Calu3 (cell line): ENCODE data around the gene RAF1. TPM values are rescaled to one million over a fixed set of nuclear protein-coding genes. Genes with fewer than 3 reads are reported as not detected.
"Not testable (repeated sequence)": the region's sequence is repeated elsewhere in the genome, so short reads cannot be mapped to it uniquely, and the experiment has no call there.

Source experiments
- BruUV-seq: library from RNA; stranded (reverse); fragments of 400-500 nt; replicated peaks from 2 replicates; lab custom pipeline; 2021; lab: Mats Ljungman, UMichigan
- CTCF ChIA-PET: fragments of 300-600 bp; sonication (Branson Sonifier 250); formaldehyde crosslinking; loops from one replicate; lab custom pipeline; 2022; ENCODE audit warnings: antibody characterized with exemption; lab: Charles Lee
- DNase-seq: peaks from one replicate; pipeline ENCODE4 v3.0.0; 2022
- H3K27ac Mint-ChIP-seq: one replicate; pipeline ENCODE4 v1.8.0; 2022; ENCODE audit warnings: mixed read lengths; ENCODE audit not compliant: unreplicated experiment
- H3K27me3 Mint-ChIP-seq: one replicate; pipeline ENCODE4 v1.8.0; 2022; ENCODE audit warnings: mixed read lengths; ENCODE audit not compliant: unreplicated experiment
- H3K36me3 Mint-ChIP-seq: one replicate; pipeline ENCODE4 v1.8.0; 2022; ENCODE audit warnings: mild to moderate bottlenecking, moderate library complexity, mixed read lengths; ENCODE audit not compliant: insufficient read depth, unreplicated experiment
- H3K4me1 Mint-ChIP-seq: one replicate; pipeline ENCODE4 v1.8.0; 2022; ENCODE audit warnings: mild to moderate bottlenecking, low read depth, mixed read lengths; ENCODE audit not compliant: unreplicated experiment
- H3K4me3 Mint-ChIP-seq: one replicate; pipeline ENCODE4 v1.8.0; 2022; ENCODE audit warnings: mild to moderate bottlenecking, low read depth, moderate library complexity, mixed read lengths; ENCODE audit not compliant: unreplicated experiment
- H3K9me3 Mint-ChIP-seq: one replicate; pipeline ENCODE4 v1.8.0; 2022; ENCODE audit warnings: low read depth, mixed read lengths; ENCODE audit not compliant: unreplicated experiment
- intact Hi-C: fragments of 100-400 bp; cut with micrococcal nuclease; formaldehyde crosslinking; loops from one replicate; pipeline ENCODE4 v1.10.0; 2022; ENCODE audit not compliant: unreplicated experiment
- total RNA-seq: library from RNA; stranded (reverse); gene quantifications from 2 replicates; pipeline ENCODE4 v1.2.3, GENCODE V29; 2022
- TF ChIP-seq, protein P1 (sequence below): fragments of 200-600 bp; IDR thresholded peaks from one replicate; pipeline ENCODE4 v1.8.0; 2022; ENCODE audit warnings: antibody characterized with exemption; ENCODE audit not compliant: unreplicated experiment

The RAF1 gene
- total RNA-seq, 1 experiment from 2014 or later: 69.3 TPM

DNA sequence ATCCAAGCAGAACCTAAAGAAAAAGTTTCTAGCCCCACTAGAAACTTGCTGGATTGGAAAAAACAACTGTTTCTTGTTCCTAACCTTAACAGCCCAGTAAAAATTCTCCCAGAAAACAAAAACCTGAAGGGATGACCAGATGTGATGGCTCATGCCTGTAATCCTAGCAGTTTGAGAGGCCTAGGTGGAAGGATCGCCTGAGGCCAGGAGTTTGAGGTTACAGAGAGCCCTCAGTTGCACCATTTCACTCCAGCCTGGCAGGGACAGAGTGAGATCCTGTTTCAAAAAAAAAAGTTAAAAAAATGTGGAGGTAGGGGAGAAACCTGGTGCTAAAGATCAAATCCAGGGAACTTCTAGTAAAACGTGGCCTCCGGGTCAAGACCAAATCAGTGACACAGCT, 38.6 kb upstream of the RAF1 start:
- Mint-ChIP-seq H3K27ac (no peak overlapping the region), H3K4me1 (peaks cover 19% of the 10 kb centered on the region), H3K36me3 (no peaks in the 10 kb centered on the region), H3K4me3 (no peak overlapping the region), H3K27me3 (peaks cover 21% of the 10 kb centered on the region), H3K9me3 (peaks cover 2% of the 10 kb centered on the region)
- intact Hi-C loops: no loop called here
- DNase-seq: no peak
- TF ChIP-seq, protein P1, sequence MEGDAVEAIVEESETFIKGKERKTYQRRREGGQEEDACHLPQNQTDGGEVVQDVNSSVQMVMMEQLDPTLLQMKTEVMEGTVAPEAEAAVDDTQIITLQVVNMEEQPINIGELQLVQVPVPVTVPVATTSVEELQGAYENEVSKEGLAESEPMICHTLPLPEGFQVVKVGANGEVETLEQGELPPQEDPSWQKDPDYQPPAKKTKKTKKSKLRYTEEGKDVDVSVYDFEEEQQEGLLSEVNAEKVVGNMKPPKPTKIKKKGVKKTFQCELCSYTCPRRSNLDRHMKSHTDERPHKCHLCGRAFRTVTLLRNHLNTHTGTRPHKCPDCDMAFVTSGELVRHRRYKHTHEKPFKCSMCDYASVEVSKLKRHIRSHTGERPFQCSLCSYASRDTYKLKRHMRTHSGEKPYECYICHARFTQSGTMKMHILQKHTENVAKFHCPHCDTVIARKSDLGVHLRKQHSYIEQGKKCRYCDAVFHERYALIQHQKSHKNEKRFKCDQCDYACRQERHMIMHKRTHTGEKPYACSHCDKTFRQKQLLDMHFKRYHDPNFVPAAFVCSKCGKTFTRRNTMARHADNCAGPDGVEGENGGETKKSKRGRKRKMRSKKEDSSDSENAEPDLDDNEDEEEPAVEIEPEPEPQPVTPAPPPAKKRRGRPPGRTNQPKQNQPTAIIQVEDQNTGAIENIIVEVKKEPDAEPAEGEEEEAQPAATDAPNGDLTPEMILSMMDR: no peak
- CTCF ChIA-PET: no interaction called here
- no TSS peak for BruUV-seq

- H3K9me3 Mint-ChIP-seq, H3K4me3 Mint-ChIP-seq, DNase-seq, BruUV-seq, H3K27ac Mint-ChIP-seq, H3K36me3 Mint-ChIP-seq, intact Hi-C loops: not testable (repeated sequence)
- CTCF ChIA-PET: interaction anchor here (0.7 kb wide), 3 partner anchors 41 to 160 kb away, joined by 3 to 6 read pairs (median 4); no protein-coding TSS in a partner anchor
- peaks cover 13% of the 10 kb centered on the region for H3K27me3 Mint-ChIP-seq
- H3K4me1 Mint-ChIP-seq: peaks cover 19% of the 10 kb centered on the region
Observed at GRCh38 chr3:12701601-12702000, 37.7 kb upstream of the RAF1 start.

GRCh38 chr3:12700800-12701199, 36.9 kb upstream of the RAF1 start:
- Mint-ChIP-seq H3K4me1 (peaks cover 19% of the 10 kb centered on the region), H3K4me3 (no peak overlapping the region), H3K9me3 (no peaks in the 10 kb centered on the region), H3K27me3 (peaks cover 5% of the 10 kb centered on the region), H3K27ac (peak overlapping the region; percentile 5), H3K36me3 (no peaks in the 10 kb centered on the region)
- CTCF ChIA-PET: no interaction called here
- TF ChIP-seq, protein P1: no peak
- intact Hi-C loops: no loop called here
- no peak for DNase-seq
- no TSS peak for BruUV-seq

DNA sequence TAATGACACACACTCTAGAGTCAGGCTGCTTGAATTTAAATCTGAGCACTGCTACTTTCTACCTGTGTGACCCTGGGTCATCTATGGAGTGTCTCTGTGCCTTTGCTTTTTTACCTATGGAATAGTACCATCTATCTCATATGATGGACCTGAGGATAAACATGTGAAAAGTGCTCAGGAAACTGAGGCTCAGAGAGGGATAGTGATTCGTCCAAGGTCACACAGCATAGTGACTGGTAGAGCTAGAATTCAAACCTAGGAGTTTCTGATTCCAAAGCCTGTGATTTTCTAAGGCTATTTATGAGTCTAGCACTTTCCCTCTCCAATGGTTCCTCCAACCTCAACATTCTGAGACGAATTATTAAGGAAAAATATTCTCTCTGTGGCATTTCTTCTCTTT, 32.0 kb upstream of the RAF1 start:
- TF ChIP-seq, protein P1: no peak
- intact Hi-C loops: no loop called here
- no peak overlapping the region for H3K4me3 Mint-ChIP-seq
- no peak for DNase-seq
- CTCF ChIA-PET: no interaction called here
- BruUV-seq: no TSS peak
- no peak overlapping the region for H3K27ac Mint-ChIP-seq
- H3K27me3 Mint-ChIP-seq: no peaks in the 10 kb centered on the region
- peaks cover 5% of the 10 kb centered on the region for H3K4me1 Mint-ChIP-seq
- H3K9me3 Mint-ChIP-seq: no peaks in the 10 kb centered on the region
- no peaks in the 10 kb centered on the region for H3K36me3 Mint-ChIP-seq

GRCh38 chr3:12695112-12695511, 31.2 kb upstream of the RAF1 start:
- Mint-ChIP-seq H3K36me3 (no peaks in the 10 kb centered on the region), H3K4me3 (no peak overlapping the region), H3K9me3 (no peaks in the 10 kb centered on the region), H3K27me3 (no peaks in the 10 kb centered on the region), H3K4me1 (no peaks in the 10 kb centered on the region), H3K27ac (no peak overlapping the region)
- CTCF ChIA-PET: interaction anchor here (0.6 to 1.1 kb wide), 3 partner anchors 13 to 117 kb away, joined by 3 to 5 read pairs (median 3); no protein-coding TSS in a partner anchor
- BruUV-seq: no TSS peak
- intact Hi-C loops: no loop called here
- TF ChIP-seq, protein P1: no peak
- DNase-seq: no peak
